Neural cell (in vitro differentiated cells): ENCODE data around the gene TDRD10.

ENCODE experiments used
- CTCF ChIP-seq: fragments of 450-650 bp; IDR thresholded peaks from 2 replicates; pipeline ENCODE4 v1.5.1; 2014; ENCODE audit warnings: antibody characterized with exemption, mild to moderate bottlenecking, moderate library complexity; ENCODE audit not compliant: poor library complexity, severe bottlenecking
- EP300 ChIP-seq: fragments of 450-650 bp; conservative IDR thresholded peaks from 2 replicates; pipeline ENCODE4 v1.6.1; 2014; ENCODE audit warnings: antibody characterized with exemption, mild to moderate bottlenecking, moderate library complexity; ENCODE audit not compliant: poor library complexity, severe bottlenecking
- EZH2 ChIP-seq: fragments of 200-600, 300-800 bp; shearing (Covaris generic), sonication (generic); IDR thresholded peaks from 2 replicates; pipeline ENCODE4 v1.6.1; 2014; ENCODE audit warnings: antibody characterized with exemption, low read length, borderline replicate concordance, mild to moderate bottlenecking; ENCODE audit not compliant: insufficient read depth, poor library complexity, severe bottlenecking
- RAD21 ChIP-seq: fragments of 450-650 bp; conservative IDR thresholded peaks from 2 replicates; pipeline ENCODE4 v1.6.1; 2014; ENCODE audit warnings: antibody characterized with exemption, mild to moderate bottlenecking, moderate library complexity
- SMC3 ChIP-seq: fragments of 450-650 bp; conservative IDR thresholded peaks from 2 replicates; pipeline ENCODE4 v1.6.1; 2014; ENCODE audit warnings: antibody characterized with exemption, mild to moderate bottlenecking, moderate library complexity; ENCODE audit not compliant: poor library complexity
- TF ChIP-seq, protein P1 (sequence below): IDR thresholded peaks from 2 replicates; pipeline ENCODE4 v1.6.1; 2012; ENCODE audit warnings: borderline replicate concordance

GRCh38 chr1:154558720-154559465 is 56.9 kb downstream of the TDRD10 start:
- no peak for TF ChIP-seq CTCF
- TF ChIP-seq, protein P1, sequence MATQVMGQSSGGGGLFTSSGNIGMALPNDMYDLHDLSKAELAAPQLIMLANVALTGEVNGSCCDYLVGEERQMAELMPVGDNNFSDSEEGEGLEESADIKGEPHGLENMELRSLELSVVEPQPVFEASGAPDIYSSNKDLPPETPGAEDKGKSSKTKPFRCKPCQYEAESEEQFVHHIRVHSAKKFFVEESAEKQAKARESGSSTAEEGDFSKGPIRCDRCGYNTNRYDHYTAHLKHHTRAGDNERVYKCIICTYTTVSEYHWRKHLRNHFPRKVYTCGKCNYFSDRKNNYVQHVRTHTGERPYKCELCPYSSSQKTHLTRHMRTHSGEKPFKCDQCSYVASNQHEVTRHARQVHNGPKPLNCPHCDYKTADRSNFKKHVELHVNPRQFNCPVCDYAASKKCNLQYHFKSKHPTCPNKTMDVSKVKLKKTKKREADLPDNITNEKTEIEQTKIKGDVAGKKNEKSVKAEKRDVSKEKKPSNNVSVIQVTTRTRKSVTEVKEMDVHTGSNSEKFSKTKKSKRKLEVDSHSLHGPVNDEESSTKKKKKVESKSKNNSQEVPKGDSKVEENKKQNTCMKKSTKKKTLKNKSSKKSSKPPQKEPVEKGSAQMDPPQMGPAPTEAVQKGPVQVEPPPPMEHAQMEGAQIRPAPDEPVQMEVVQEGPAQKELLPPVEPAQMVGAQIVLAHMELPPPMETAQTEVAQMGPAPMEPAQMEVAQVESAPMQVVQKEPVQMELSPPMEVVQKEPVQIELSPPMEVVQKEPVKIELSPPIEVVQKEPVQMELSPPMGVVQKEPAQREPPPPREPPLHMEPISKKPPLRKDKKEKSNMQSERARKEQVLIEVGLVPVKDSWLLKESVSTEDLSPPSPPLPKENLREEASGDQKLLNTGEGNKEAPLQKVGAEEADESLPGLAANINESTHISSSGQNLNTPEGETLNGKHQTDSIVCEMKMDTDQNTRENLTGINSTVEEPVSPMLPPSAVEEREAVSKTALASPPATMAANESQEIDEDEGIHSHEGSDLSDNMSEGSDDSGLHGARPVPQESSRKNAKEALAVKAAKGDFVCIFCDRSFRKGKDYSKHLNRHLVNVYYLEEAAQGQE, result peak; percentile 98
- no peak for TF ChIP-seq RAD21
- no peak for TF ChIP-seq EZH2
- TF ChIP-seq SMC3, result no peak
- peak; percentile 59 for TF ChIP-seq EP300
